ENCODE results near the gene BMPR2.
"Not testable (repeated sequence)": the region's sequence is repeated elsewhere in the genome, so short reads cannot be mapped to it uniquely, and the experiment has no call there.

Gene BMPR2

DNA sequence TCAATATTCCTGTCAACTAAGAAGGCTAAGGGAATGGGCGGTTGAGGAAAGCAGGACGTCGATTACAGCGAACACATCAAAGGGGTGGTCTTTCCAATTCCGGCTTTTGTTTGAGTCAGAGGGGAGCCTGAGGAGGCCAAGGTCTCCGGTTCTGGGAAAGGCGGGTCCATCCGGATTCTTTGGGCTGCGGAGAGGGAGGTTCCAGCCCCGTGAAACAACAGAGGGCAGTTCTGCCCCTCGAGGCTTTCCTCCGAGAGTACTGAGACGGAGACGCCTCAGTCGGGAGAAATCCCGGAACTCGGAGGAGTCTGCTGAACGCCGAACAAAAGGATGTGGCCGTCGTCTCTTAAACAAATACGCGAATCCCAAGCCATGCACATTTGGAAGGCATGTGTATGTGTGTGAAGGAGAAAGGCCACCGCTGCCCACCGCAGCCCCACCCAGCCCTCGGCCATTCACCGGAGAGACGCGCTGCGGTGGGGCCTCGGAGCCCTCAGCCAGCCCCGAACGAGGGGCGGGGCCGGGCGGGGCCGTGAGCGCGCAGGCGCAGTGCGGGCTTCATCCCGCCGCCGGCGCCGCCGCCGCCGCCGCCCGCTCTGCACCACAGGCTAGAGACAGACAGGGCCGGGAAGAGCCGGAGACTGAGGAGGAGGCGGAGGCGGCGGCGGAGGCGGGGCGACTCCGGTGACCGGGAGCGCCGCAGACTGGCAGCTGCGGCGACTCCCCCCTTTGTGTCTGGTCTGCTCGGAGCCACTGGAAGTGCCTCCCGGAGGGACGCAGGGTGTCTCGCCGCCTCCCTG, at the start of gene BMPR2:
Gene BMPR2, plus strand, starts transcription at position 719 of the 800 bp plus-strand sequence. CDS start 1,148 bp downstream, outside the sequence.
- peak; percentile 82 for DNase-seq

DNA sequence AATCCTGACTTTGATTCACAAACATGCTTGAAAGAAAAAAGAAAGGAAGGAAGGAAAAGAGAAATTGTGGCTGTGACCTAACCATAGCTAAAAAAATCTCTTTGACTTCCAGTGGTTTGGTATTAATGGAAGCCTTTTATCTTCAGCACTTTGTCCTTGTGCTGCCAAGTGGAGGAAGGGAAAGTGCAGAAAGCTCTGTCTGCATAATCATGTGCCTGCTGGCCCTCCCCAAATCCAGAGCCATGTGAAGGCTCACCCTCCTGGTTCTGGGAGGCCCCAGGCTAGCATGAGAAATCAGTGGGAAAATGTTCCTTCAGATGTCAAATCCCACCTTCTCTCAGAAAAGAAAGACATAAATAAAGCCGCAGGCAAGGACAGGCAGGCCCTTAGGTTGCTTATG, 48.3 kb upstream of the BMPR2 start:
- no peak for DNase-seq

DNA sequence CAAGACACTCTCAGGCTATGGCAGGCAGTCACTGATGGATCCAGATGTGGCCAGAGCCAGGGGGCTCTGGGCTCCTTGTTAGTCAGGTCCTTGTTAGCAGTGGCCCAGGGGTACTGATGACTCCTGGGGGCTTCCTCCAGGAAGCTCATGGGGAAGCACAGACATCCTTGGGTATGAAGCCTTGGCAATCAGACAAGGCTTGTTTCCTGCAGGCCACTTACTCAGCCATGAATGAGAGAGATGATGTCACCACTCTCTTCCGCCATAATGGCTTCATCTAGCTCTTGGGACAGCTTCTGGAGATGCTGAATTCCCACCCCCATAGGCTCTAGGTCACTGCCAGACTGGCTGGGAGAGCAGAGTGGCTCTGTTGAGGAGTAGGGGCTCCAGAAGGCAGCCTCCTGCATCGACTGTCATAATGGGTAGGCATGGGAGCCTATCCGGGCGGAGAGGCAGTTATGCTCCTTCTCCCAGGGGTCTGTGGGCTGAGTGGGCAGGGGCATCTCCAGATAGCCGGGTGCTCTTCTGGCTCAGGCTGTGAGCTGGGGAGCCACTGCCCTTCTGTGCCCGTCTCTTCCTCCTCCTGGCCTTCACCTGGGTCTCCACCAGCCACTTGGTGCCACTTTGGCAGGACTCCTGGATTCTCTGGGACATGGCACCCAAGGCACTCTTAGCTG, 40.2 kb upstream of the BMPR2 start:
- no peak for DNase-seq

DNA sequence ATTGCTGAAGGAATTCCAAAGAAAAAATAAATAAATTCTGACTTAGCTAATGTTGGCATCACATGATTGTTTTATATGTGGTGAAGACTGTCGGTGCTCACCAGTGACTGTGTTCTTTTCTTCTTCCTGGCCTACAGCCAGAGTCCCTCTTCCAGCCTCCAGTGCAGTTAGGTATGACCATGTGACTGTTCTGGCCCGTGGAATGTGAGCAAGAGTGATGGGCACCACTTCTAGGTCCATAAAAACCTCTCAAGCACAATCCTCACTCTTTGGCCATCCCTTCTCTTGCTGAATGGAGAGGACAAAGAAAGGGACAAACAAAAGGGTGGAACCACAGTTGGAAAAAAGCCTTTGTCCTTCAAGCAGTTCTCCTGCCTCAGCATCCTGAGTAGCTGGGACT, 39.0 kb upstream of the BMPR2 start:
- no peak for DNase-seq

DNA sequence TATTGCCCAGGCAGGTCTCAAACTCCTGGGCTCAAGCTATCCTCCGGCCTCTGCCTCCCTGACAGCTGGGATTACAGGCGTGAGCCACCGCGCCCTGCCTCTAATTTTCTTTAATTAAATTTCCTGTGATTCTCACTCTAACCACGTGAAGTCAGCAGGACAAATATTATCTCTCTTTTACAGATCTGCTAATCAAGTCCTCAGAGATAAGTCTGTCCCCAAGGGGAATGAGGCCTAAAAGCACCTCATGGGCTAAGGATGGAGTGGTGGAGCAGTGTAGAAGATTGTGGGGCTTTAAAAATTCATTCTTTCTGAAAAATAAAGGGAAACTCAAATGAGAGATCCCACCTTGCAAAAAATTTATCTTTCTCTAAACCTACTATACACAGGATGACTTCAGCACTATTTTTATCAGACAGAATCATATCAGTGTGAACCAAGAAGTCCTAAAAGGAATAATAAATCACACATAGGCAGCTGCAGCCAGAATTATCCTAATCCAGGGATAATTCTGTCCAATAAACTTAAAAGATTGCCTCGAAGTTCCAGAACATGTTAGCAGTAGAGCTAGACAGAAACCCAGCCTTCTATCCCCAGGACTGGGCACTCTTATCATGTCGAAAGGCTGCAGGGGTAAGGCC, 38.3 kb upstream of the BMPR2 start:
- no peak for DNase-seq

DNA sequence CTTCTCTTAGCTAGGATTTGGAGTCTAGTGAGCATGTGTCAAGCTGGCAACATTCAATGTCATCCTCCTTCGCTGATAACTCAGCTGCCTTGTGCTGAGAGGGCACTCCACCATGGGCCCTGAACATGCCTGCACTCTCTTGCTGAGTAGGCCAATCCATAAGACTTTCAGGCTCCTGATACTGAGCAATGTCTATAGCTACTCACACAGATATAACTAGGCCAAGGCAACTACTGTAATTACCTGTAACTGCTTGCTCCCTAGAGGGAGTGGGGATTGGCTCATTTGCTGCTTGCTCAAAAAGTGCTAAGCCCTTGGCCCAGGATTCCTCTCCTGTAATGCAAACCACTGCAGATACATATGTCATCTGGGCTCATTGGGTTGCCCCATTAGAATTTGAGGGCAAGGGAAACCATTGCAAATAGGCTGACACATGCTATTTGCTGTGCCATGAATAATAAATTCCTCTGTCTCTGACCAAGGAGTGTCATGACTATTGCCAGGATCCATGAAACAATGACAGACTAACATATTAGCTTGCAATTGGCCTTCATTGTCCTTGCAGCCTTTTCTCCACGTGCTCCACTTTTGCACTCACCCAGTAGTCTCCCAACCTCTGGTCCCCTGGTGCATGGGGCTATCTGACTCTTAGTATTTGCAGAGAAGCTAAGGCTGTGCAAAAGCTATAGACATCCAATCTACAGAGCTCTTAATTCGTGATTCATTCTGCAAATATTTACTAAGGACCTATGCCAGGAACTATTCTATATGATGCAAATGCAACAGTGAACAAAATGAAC, 36.9 kb upstream of the BMPR2 start:
- DNase-seq, result no peak

DNA sequence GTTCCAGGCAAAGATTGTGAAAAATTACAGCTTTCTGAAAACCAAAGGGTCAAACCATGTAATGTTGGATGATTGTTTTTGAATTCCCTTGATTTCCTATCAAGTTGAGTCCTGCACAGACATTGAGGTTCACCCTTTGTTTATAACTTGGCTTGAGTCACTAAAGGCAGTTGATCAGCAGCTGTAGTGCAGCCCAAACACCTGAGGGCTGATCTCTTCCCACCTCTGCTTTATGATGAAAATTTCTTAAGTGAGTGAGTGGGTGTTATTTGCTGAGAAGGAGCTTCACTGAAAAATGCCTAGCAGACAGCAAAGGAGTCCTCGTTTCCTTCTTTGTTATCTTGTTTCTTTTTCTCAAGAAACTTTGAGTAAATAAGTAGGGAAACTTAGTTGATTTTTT, 31.9 kb upstream of the BMPR2 start:
- DNase-seq, result no peak

DNA sequence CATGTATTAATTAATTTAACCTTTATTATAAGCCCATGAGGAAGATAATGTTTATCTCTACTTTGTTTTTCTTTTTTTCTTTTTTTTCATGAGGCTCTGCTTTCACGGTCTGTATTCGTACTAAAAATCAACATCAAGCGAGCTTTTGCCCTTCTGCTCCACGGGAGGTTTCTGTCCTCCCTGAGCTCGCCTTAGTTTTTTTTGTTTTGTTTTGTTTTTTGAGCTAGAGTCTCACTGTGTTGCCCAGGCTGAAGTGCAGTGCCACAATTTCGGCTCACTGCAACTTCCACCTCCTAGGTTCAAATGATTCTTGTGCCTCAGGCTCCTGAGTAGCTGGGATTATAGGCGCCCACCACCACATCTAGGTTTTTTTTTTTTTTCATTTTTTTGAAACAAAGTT, 29.9 kb upstream of the BMPR2 start:
- DNase-seq, result no peak

DNA sequence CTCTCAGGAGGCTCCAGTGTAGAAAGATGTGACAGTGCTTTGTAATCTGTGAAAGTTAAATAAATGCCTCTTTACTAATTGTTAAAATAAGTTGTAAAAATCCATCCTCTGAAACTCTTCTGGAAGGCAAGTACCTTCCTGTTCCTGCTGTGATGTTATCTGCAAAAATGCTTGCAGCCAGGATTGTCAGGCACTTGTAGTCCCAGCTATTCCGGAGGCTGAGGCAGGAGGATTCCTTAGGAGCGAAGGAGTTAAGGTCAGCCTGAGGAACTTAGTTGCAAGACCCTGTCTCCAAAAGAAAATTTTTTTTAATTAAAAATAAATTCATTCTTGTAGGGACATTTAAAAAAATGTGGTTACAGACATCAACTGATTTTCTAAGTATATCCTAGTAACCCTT, 22.7 kb upstream of the BMPR2 start:
- DNase-seq, result no peak

DNA sequence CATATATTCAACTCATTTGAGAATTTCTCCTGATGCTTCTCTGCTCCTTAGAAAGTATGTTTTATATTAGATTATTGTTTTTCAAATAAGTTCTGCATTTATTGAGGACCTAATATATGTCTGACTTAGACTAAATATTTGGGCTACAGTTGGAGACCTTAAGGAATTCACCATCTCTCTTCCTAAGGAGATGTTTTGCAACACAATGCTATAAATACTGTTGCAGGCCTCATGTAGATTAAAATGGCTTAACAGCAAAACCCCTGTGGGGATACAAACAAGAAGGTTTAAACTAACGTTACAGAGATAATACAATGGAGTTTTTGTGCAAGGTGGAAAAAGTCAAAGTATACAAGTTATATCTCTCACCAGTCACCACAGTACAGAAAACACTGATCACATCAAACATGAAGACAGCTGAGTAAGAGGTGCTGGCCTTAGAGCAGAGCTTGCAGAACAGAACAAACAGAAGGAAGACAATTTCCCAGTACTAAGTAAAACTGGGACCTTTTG, 20.1 kb upstream of the BMPR2 start:
- no peak for DNase-seq

DNA sequence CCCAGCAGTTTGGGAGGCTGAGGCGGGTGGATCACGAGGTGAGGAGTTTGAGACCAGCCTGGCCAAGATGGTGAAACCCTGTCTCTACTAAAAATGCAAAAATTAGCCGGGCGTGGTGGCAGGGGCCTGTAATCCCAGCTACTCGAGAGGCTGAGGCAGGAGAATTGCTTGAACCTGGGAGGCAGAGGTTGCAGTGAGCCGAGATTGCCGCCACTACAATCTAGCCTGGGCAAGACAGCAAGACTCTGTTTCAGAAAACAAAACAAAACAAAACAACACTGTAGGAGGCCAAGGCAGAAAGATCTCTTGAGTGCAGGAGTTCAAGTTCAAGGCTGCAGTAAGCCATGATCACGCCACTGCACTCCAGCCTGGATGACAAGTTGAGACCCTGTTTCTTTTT, 17.2 kb upstream of the BMPR2 start:
- not testable (repeated sequence) for DNase-seq

DNA sequence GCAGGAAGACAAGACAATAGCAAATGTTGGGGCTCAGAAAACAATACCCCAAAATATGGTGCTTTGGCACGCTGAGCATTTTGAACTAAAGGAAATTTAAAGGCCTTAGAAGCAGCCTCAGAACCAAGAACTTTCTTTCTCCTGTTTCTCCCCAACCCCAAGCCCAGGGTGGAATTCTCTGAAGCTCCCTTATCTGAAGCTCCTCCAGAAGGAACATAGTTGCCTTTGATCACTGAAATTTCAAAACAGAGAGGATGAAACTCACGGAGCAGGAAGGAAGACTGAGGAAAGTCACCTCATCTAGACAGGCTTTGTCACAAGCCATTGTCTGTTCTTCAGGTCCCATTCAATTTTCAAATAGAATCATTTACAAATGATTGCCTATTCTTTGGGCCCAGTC, 15.5 kb upstream of the BMPR2 start:
- DNase-seq, result no peak

DNA sequence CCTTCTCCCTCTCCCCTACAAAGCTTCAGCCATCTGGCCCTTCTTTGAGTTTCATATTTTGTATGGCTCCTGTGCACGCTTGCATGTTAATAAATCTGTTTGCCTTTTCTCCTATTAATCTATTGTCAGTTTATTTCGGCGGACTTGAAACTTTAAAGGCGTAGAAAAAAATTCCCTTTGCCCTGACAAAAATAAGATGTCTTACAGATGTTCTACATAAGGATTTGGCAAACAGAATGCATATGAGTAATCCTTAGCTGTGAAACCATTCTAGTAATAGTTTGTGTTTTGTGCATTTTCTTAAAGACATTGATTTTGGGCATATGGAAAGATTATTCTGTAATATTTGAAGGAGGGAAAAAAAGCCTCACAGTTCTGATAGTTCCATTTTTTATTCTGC, 15.0 kb upstream of the BMPR2 start:
- DNase-seq, result no peak

DNA sequence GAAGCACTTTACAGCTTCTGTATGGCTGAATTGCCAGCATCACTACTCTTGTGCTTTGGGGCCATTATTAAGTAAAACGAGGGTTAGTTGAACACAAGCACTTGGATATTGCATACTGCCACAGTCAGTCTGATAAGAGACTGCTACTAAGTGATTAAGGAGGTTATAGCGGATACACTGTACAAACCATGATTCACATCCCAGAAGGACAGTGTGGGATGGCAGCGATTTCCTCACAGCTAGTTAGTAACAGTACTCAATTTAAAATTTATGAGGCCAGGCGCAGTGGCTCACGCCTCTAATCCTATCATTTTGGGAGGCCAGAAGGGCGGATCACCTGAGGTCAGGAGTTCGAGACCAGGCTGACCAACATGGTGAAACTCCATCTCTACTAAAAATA, 2.6 kb upstream of the BMPR2 start:
- no peak for DNase-seq

DNA sequence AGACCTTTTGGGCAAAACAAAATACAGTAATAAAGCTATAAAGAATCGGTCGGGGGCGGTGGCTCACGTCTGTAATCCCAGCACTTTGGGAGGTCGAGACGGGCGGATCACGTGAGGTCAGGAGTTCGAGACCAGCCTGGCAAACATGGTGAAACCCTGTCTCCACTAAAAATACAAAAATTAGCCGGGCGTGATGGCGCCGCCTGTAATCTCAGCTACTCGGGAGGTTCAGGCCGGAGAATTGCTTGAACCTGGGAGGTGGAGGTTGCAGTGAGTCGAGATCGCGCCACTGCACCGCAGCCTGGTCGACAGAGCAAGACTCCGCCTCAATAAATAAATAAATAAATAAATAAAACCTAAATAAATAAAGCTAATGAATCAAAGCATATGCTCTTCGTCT, 1.7 kb upstream of the BMPR2 start:
- DNase-seq, result not testable (repeated sequence)

DNA sequence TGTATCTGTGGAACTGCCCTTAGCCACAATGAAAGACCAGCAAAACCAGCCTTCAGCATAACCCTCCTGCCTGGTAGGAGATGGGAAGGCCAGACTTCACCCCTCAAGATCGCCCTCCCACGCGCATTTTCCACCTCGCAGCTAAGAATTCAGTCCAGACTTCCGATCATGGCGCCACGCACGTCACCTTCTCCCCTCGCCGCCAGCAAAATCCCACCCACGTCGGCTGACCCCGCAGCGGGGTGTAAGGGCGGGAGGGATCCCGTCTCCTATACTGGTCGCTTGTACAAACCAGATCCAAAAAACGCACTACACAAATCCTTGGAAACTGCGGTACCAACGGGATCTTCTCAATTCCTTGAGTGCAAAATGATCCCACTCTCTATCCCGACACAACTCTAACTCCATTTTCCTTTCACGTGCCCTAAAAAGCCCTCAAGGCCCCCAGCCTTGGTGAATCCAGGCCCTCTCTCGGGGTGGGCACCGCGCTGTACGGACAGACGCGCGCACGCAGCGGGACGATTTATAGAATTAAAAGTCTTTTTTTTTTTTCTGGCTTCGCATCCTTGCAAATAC, 1.0 kb upstream of the BMPR2 start:
- peak; percentile 10 for DNase-seq

DNA sequence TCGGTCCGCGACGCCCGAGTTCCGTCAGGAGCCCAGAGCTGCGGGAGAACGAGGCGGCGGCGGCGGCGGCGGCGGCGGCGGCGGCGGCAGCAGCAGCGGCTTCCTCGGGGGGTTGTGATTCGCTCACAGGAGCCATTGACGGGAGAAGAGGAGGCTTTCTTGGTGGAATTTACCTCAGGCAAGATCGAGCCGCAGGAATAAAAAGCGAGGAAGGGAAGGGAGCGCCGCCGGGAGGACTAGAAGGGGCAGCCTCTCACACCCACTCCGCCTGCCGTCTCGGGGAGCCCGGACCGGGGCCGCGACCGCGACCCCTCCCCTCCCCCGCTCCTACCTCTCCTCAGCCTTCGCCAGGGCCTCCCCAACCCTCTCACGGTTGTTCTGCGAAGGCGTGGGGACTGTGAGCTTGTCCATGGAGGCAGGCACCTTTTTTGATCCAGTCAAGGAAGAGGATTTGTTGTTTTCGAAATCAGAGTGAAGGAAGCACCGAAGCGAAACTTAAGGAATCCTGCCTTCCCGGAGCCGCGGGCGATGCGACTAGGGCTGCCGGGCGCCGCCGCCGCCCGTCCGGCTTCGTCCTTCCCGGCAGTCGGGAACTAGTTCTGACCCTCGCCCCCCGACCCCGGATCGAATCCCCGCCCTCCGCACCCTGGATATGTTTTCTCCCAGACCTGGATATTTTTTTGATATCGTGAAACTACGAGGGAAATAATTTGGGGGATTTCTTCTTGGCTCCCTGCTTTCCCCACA, 506 bp downstream of the BMPR2 start:
- DNase-seq, result peak; percentile 23

DNA sequence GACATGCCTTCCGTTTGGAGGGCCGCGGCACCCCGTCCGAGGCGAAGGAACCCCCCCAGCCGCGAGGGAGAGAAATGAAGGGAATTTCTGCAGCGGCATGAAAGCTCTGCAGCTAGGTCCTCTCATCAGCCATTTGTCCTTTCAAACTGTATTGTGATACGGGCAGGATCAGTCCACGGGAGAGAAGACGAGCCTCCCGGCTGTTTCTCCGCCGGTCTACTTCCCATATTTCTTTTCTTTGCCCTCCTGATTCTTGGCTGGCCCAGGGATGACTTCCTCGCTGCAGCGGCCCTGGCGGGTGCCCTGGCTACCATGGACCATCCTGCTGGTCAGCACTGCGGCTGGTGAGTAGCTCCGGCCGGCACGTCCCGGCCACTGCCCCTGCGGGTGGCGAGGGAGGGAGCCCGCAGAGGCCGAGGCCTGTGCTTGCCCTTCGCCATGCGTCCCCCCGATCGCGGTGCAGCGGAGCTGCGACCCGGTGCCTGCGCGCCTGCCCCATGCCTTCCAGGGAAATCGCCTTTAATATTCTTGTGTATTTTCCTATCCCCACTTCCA, 1.2 kb downstream of the BMPR2 start:
- no peak for DNase-seq

DNA sequence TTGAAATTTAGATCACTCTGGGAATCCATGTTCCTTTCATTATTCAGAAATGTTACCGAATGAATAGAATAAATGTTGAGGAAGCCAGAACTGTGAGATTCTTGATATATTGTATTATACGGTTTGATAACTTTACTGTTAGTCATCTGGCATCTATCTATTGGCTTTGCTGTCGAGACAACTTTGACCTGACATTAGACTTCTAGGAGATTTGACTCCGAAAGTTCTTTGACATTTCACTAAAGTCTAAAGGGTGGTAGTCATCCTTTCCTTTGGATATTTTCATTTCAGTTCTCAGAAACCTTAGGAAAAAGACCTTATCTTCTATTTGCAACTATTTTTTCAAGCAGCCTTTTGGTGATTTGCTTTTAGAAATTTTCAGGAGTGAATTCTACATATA, 1.9 kb downstream of the BMPR2 start:
- DNase-seq, result no peak

DNA sequence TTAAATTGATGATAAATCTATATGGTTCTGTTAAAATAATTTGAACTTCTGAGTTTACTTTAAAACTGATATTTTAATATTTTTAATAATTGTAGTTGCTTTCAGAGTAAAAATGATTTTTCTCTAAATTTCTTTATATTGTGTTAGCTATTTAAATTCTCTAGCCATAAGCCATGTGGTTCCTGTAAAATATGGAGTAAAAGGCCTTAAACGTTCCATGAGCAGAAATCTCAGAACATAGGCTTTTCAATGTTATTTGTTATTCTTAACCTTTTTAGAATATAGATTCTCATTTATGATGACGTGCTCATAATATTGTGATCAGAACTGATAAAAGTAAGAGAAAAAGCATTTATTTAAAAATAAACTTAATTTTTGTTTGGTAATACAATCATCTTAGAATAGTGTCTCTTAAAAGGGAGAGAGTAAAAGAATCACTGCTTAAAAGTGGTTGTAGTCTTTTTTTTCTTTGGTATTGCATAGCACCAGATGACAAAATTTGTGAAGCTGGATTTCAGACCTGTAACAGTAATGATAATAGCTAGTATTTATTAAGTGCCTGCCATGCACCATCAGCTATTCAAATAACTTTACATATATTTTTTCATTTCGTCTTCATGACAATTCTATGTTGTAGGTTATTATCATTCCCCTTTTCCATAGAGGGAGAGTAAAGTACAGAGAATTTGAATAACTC, 2.7 kb downstream of the BMPR2 start:
- DNase-seq, result no peak

DNA sequence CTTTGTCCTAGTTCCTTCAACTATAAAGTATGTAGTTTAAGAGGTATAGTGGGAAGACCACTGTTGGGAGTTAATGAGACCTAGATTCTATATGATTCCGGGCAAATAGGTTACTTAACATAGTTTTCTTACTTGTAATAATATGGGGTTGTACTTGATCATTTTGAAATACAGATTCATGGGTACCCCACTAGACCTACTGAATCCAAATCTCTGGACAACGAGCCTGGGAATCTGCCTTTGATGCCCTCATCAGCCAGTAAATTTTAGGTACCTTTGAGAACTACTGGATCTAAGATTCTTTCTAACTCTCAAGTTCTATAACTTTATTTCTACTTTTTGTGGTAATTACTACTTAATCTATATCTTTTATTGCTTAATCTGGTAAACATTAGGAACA, 6.6 kb downstream of the BMPR2 start:
- no peak for DNase-seq
